Testis (tissue), 3 donors: ENCODE results near the gene LRRTM4. TPM values are rescaled to one million over a fixed set of nuclear protein-coding genes. Genes with fewer than 3 reads are reported as not detected.

ENCODE experiments used
- DNase-seq: peaks from one replicate; pipeline ENCODE4 v3.0.0-alpha.2; 2019
- H3K27ac ChIP-seq, 2 donors: fragments of 200-600 bp; sonication (generic); one replicate each; pipeline ENCODE4 v1.5.1; 2019
- H3K27me3 ChIP-seq: fragments of 200-600 bp; sonication (generic); one replicate; pipeline ENCODE4 v1.5.1; 2019
- H3K36me3 ChIP-seq: fragments of 200-600 bp; sonication (generic); one replicate; pipeline ENCODE4 v1.5.1; 2017; ENCODE audit warnings: low read depth; ENCODE audit errors: missing control alignments
- H3K4me1 ChIP-seq: fragments of 200-600 bp; sonication (generic); one replicate; pipeline ENCODE4 v1.5.1; 2019
- H3K4me3 ChIP-seq, 2 donors: fragments of 200-600 bp; sonication (generic); one replicate each; pipeline ENCODE4 v1.5.1; 2017 to 2019
- H3K9me3 ChIP-seq: fragments of 200-600 bp; sonication (generic); one replicate; pipeline ENCODE4 v1.5.1; 2017
- CTCF ChIP-seq, 3 experiments: fragments of 450-650 bp in 2 of 3; fragments of 200-600 bp in 1 of 3; sonication (generic) in 1 of 3; IDR thresholded peaks; one replicate each; pipeline ENCODE4 v1.5.1; 2016 to 2019; ENCODE audit warnings: antibody characterized with exemption in 3 of 3, mild to moderate bottlenecking in 2 of 3, moderate library complexity in 1 of 3
- POLR2A ChIP-seq: fragments of 450-650 bp; IDR thresholded peaks from one replicate; pipeline ENCODE4 v1.6.1; 2017; ENCODE audit warnings: antibody characterized with exemption, mild to moderate bottlenecking, moderate library complexity
- WGBS, 2 donors: methylation state at CpG; one replicate each; pipeline ENCODE4 v1.1.5; 2018; 5-methylcytosine and 5-hydroxymethylcytosine counted together
- intact Hi-C: fragments of 100-400 bp; cut with DNase I; formaldehyde crosslinking; loops from one replicate; pipeline ENCODE4 v1.15.1; 2023; ENCODE audit warnings: low total_unique reads
- polyA plus RNA-seq: library from polyadenylated mRNA; stranded (reverse); fragments of 350-450 nt; fragmentation: Illumina TruSeq; extraction: RNeasy Lipid Tissue Mini Kit (QIAGEN cat#74804); gene quantifications from one replicate; pipeline ENCODE4 v1.2.3, GENCODE V29; 2014; ENCODE audit warnings: low read depth, low replicate concordance; ENCODE audit not compliant: insufficient read depth
- total RNA-seq, 2 donors: library from RNA; depleted of rRNA; stranded (reverse); fragments of >200 nt; gene quantifications; one replicate each; pipeline ENCODE4 v1.2.3, GENCODE V29; 2016

Gene LRRTM4
- total and polyA plus RNA-seq, 3 donors from 2014 or later = 0.08 to 0.19 (median 0.13) TPM

GRCh38 chr2:77508511-77508910 is 13.7 kb downstream of the LRRTM4 start:
- Histone ChIP-seq H3K27ac (no peak overlapping the region), H3K4me3 (no peak overlapping the region), H3K4me1 (no peaks in the 10 kb centered on the region), H3K9me3 (no peaks in the 10 kb centered on the region), H3K27me3 (no peaks in the 10 kb centered on the region), H3K36me3 (no peaks in the 10 kb centered on the region)
- intact Hi-C loops = no loop called here
- WGBS, 2 donors = 93 to 98% methylated on average over 1 of the region's 1 CpG
- TF ChIP-seq POLR2A (no peak), CTCF (IDR thresholded peaks at IDR 0.05) (no peak)
- DNase-seq = no peak

GRCh38 chr2:77507657-77508056 is 14.5 kb downstream of the LRRTM4 start:
- no peaks in the 10 kb centered on the region for H3K9me3 ChIP-seq
- intact Hi-C loops = no loop called here
- no peaks in the 10 kb centered on the region for H3K36me3 ChIP-seq
- H3K27ac ChIP-seq = no peak overlapping the region
- DNase-seq = no peak
- H3K27me3 ChIP-seq = no peaks in the 10 kb centered on the region
- H3K4me3 ChIP-seq = no peak overlapping the region
- no peaks in the 10 kb centered on the region for H3K4me1 ChIP-seq
- TF ChIP-seq POLR2A = no peak
- no peak for TF ChIP-seq CTCF (IDR thresholded peaks at IDR 0.05)
- WGBS, 2 donors = 83 to 85% methylated on average over 6 of the region's 6 CpGs

DNA sequence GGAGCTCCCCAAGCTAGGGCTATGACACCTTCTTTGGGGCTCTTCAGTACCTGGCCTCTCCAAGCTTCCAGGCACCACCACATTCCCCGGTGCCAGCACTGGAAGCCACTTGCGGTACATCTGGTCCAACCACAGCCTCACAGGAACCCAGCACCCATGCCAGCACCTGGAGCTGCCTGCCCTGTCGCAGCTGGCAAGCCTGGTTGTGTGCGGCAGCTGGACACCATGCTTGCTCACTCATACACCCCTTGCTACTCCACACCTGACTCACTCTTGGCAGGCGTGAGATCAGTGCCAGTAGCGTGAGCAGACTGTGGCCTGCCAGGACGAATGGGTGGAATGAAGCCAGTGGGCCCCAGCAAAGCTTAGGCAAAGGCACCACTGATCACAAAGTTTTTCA is 34.0 kb downstream of the LRRTM4 start:
- 93 to 100% methylated on average over 3 to 7 of the region's 7 CpGs for WGBS, 2 donors

GRCh38 chr2:77487074-77487803 is 34.9 kb downstream of the LRRTM4 start:
- Histone ChIP-seq H3K36me3 (no peaks in the 10 kb centered on the region), H3K27me3 (no peaks in the 10 kb centered on the region), H3K4me3 (no peak overlapping the region), H3K9me3 (no peaks in the 10 kb centered on the region), H3K27ac (no peak overlapping the region), H3K4me1 (no peaks in the 10 kb centered on the region)
- intact Hi-C loops = no loop called here
- TF ChIP-seq POLR2A (no peak), CTCF (IDR thresholded peaks at IDR 0.05) (no peak)
- WGBS, 2 donors = 63 to 68% methylated on average over 7 to 15 of the region's 15 CpGs
- DNase-seq = peak; percentile 17

More for the DNA sequence above, 34.0 kb downstream of the LRRTM4 start:
- TF ChIP-seq POLR2A (no peak), CTCF (IDR thresholded peaks at IDR 0.05) (no peak)
- Histone ChIP-seq H3K4me1 (no peaks in the 10 kb centered on the region), H3K4me3 (no peak overlapping the region), H3K27me3 (no peaks in the 10 kb centered on the region), H3K9me3 (no peaks in the 10 kb centered on the region), H3K36me3 (no peaks in the 10 kb centered on the region), H3K27ac (no peak overlapping the region)
- intact Hi-C loops = no loop called here
- DNase-seq = no peak

DNA sequence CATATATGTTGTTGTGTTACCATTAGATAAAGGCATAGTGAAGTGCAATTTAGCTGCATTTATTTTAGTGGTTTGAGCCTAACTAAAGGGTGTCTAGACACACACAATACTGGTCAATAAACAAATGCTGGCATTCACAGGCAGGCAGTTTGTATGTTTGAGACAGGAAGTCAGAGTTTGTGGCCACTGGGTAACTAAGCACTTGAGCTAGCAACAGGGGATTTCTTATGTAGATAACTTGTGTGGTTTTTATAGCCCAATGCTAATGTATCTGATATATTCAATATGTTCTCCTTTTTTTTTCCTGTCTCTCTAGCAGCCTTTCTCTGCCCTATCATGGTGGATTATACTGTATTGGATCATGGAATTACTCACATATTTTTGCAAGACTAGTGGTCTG is 38.1 kb downstream of the LRRTM4 start:
- intact Hi-C loops = no loop called here
- no peaks in the 10 kb centered on the region for H3K27me3 ChIP-seq

More for the DNA sequence above, 38.1 kb downstream of the LRRTM4 start:
- no peak overlapping the region for H3K27ac ChIP-seq
- TF ChIP-seq CTCF (IDR thresholded peaks at IDR 0.05) = no peak
- no peaks in the 10 kb centered on the region for H3K36me3 ChIP-seq
- H3K4me1 ChIP-seq = no peaks in the 10 kb centered on the region
- DNase-seq = no peak
- H3K9me3 ChIP-seq = no peaks in the 10 kb centered on the region
- H3K4me3 ChIP-seq = no peak overlapping the region
